Embryonic facial prominence (tissue), 1 donor: ENCODE data around the gene SH3D19.

Source experiments
- DNase-seq: peaks from one replicate; pipeline ENCODE4 v3.0.0-alpha.2; 2016; ENCODE audit errors: extremely low spot score

Gene SH3D19

GRCh38 chr4:151228189-151229119, 97.0 kb downstream of the SH3D19 start:
- peak; percentile 58 for DNase-seq

GRCh38 chr4:151227731-151228130, 97.7 kb downstream of the SH3D19 start:
- DNase-seq, result peak; percentile 73

- DNase-seq, result no peak
Observed at GRCh38 chr4:151227172-151227571, 98.2 kb downstream of the SH3D19 start.

- peak; percentile 82 for DNase-seq
Observed at GRCh38 chr4:151226004-151226932, 99.1 kb downstream of the SH3D19 start.

- DNase-seq, result no peak
Observed at GRCh38 chr4:151223465-151223864, 101.9 kb downstream of the SH3D19 start.

- no peak for DNase-seq
Observed at GRCh38 chr4:151219948-151220347, 105.5 kb downstream of the SH3D19 start.

GRCh38 chr4:151219091-151219490, 106.3 kb downstream of the SH3D19 start:
- no peak for DNase-seq

GRCh38 chr4:151218343-151218742, 107.1 kb downstream of the SH3D19 start:
- no peak for DNase-seq

GRCh38 chr4:151217326-151217725, 108.1 kb downstream of the SH3D19 start:
- no peak for DNase-seq

- DNase-seq, result no peak
Observed at GRCh38 chr4:151215295-151215694, 110.1 kb downstream of the SH3D19 start.

GRCh38 chr4:151207868-151208267, 117.5 kb downstream of the SH3D19 start:
- DNase-seq, result no peak

GRCh38 chr4:151207186-151207585, 118.2 kb downstream of the SH3D19 start:
- no peak for DNase-seq

GRCh38 chr4:151206241-151207005, 119.0 kb downstream of the SH3D19 start:
- DNase-seq, result no peak

GRCh38 chr4:151205722-151206121, 119.7 kb downstream of the SH3D19 start:
- DNase-seq, result no peak

- DNase-seq, result no peak
Observed at GRCh38 chr4:151204925-151205524, 120.4 kb downstream of the SH3D19 start.

GRCh38 chr4:151202851-151203455, 122.5 kb downstream of the SH3D19 start:
- no peak for DNase-seq

GRCh38 chr4:151202381-151202780, 123.0 kb downstream of the SH3D19 start:
- no peak for DNase-seq

- DNase-seq, result no peak
Observed at GRCh38 chr4:151199319-151200190, 125.8 kb downstream of the SH3D19 start.

GRCh38 chr4:151198748-151199147, 126.7 kb downstream of the SH3D19 start:
- DNase-seq, result no peak

- DNase-seq, result no peak
Observed at GRCh38 chr4:151197247-151197646, 128.2 kb downstream of the SH3D19 start.
